HG03066 (cell line): ENCODE measurements around the gene CTNNBL1.

Experiments used
- ATAC-seq: cut with Tn5 transposase; IDR thresholded peaks from one replicate; pipeline ENCODE4 v1.9.1; 2021; ENCODE audit warnings: low read depth; ENCODE audit not compliant: unreplicated experiment

The CTNNBL1 gene

DNA sequence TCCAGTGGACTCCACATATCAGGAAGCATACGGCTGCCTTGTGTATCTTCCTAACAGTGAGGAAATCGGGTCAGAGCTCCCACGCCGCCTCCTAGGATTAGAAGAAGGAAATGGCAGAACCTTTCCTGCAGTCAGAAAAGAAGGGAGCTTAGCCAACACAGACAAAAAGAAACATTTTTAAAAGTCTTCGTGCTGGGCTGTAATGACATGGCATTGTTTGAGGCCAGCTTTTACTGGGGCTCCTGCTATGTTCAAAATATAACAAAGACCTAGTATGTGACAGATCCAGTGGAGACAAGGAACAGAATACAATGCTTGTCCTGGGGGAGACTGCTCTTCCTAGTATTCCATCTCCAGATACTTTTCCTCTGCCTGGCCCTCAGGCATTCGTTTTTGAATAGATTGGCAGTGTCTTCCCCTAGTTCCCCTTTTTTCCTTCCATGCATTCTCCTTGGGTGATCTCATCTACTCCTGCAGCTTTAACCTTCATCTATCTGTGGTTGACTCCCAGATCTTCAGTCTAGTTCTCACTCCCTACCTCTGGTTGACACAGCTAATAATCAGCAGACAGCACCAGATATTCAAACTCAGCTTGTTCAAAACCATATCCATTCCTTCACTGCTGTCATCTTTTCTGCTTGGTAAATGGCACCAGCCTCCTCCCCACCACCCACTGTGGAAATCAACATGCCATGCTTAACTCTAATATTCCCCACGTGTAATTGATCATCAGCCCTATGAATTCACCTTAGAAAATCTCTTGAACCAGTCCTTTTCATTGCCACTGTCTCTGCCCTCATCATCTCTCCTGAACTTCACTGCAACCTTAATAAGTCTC lies 114.6 kb downstream of the CTNNBL1 start:
- no peak for ATAC-seq

GRCh38 chr20:37810027-37810426 lies 116.2 kb downstream of the CTNNBL1 start:
- ATAC-seq, result no peak

GRCh38 chr20:37816003-37816402 lies 122.2 kb downstream of the CTNNBL1 start:
- ATAC-seq, result no peak

- ATAC-seq, result no peak
Observed at GRCh38 chr20:37816726-37817125, 122.9 kb downstream of the CTNNBL1 start.

DNA sequence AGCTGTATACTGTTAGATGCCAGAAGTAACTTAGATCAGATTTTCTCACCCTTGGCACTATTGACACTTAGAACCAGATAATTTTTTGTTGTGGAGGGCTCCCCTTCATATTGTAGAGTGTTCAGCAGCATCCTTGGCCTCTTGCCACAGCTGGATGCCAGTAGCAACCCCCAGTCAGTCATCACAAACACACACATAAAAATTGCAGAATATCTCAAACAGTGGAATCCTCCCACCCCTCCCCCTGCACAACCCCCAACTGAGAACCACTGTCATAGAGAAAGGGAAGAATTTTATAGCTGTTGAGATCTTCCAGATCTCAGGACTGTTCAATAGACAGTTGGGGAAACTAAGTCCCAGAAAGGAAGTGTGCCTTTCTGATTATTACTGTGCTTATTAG lies 127.9 kb downstream of the CTNNBL1 start:
- no peak for ATAC-seq

DNA sequence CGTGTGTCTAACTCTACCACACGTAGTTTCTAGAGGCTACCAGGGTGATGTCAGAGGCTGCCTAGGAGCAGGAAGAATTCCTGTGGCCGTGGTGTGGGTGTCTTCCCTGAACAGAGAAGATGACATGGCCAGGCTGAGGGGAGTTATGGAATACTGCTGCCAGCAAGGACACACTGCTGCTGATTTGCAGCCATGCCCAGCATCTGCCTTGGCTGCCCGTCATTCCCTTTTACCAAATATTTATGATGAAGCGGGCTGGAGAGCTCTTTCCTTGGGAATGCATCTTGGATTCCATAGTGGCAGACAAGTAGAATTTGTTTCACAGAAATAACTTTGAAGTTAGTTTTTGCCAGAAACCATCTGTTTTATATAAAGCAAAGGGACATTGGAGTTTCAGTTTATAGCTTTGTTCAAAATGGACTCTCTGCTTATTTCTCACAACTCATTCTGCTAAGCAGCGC lies 128.3 kb downstream of the CTNNBL1 start:
- ATAC-seq, result no peak

DNA sequence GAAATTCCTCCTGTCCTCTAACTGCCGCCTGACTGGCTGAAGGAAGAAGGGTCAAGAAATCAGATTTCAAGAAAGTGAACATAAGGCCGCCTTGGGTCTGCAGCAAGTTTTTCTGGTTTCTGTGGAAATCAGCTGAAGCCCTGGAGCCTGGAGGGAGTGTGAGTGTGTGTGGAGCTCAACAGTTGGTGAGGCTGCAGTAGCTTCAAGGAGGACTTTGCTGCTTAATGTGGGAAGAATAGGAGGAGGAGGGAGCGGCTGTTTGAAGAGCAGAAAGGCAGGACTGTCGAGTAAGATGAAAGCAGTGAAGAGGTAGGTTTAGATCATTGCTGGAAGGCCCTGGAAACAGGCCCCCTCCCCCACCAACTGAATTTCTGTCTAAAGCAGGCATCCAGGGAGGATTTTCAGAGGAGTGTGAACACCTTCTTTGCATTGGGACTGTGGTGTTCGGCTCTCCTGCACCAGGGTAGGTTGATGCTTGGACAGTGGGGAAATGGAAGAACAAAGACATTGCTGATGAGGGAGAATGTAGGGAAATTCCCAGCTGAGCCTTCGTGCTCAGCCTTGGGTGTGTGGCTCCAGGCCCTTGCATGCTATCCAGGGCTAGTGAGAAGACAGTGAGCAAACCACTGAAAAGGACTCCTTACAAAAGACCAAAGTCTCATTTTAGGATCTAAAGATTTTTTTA lies 129.6 kb downstream of the CTNNBL1 start:
- no peak for ATAC-seq

- ATAC-seq, result no peak
Observed at GRCh38 chr20:37827605-37828004, 133.8 kb downstream of the CTNNBL1 start.

DNA sequence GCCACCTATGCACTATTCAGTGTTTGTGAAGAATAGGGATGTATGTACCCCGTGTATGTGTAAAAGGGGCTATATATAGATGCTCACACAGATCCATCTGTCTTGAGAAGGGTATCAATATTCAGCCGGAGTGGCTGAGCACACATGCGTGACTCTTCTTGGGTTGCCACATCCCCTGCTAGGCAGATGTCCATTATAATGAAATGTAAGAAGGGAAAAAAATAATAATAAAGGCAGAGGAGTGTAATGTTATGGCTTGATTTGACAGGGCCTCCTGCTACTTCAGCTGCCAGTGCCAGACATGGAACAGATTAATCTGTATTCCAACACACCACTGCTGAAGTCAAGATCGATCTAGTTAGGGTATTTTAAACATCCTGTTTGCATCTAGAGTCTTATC lies 134.9 kb downstream of the CTNNBL1 start:
- ATAC-seq, result no peak

GRCh38 chr20:37829128-37829527 lies 135.3 kb downstream of the CTNNBL1 start:
- no peak for ATAC-seq

DNA sequence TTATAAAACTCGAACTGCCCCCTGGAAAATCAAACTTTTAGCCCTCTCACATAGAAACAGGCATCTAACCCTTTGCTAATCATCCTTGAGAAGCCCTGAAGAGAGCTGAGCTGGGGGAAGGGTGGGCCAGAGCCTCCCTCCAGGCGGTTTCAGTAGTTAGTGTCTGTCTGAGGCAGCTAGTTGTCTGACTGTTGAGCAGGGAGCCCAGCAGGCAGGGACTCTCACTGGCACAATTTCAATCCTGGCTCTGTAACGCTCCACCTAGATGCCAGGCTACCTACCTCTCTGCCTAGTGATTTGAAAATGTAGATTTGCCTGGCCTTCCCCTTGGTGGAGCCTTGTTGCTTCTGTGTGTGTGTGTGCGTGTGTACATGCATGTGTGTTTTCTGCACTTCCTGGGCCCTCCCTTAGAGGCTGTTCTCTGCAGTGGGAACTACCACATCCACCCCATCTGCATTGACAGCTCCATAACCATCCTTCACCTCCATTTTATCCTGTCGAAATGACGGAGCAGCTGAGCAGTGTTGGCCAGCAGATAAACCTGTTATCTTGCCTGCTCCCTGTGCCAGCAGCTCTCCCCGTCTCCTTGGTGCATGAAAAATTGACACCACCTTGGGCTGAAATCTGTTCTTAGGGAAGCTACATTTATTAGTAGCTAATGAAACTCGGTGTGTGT lies 139.5 kb downstream of the CTNNBL1 start:
- ATAC-seq, result no peak

- no peak for ATAC-seq
Observed at GRCh38 chr20:37836926-37837325, 143.1 kb downstream of the CTNNBL1 start.

- no peak for ATAC-seq
Observed at GRCh38 chr20:37837924-37838323, 144.1 kb downstream of the CTNNBL1 start.

- no peak for ATAC-seq
Observed at GRCh38 chr20:37838769-37839431, 145.1 kb downstream of the CTNNBL1 start.

DNA sequence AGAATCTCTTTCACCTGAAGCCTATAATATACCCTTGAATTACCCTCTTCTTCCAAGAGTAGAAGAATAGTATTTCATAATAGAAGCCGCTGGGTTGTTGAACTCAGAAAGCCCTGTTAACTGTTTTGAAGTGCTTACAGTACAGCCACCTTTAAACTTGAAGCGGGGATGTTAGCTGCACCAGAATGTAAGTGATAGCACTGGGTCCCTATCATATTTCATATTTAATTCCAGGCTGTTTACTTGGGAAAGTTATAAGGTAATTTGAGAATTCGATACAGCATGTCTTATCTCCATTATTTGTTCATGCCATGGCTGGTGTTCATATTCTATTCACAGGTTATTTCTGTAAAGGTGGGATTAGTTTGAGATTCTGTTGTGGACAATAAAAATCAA lies 145.6 kb downstream of the CTNNBL1 start:
- no peak for ATAC-seq

DNA sequence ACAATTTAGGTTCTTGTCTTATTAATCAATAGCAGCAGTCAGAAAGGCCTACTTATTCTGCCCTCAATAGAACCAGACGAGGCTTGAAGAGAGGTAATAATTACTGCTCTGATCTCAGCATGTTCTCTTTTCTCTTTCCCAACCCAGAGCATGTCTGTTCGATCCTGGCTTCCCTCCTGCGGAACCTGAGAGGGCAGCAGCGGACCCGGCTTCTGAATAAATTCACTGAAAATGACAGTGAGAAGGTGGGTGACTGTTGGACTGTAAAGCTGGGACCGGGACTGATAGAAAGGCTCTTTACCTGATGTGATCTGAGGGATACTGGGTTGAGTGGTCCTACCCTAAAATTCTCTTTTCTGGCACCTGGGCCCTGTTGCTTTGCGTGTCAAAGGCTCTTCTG lies 146.1 kb downstream of the CTNNBL1 start:
- ATAC-seq, result no peak

- ATAC-seq, result no peak
Observed at GRCh38 chr20:37841389-37841788, 147.6 kb downstream of the CTNNBL1 start.

GRCh38 chr20:37841971-37842370 lies 148.1 kb downstream of the CTNNBL1 start:
- ATAC-seq, result no peak

DNA sequence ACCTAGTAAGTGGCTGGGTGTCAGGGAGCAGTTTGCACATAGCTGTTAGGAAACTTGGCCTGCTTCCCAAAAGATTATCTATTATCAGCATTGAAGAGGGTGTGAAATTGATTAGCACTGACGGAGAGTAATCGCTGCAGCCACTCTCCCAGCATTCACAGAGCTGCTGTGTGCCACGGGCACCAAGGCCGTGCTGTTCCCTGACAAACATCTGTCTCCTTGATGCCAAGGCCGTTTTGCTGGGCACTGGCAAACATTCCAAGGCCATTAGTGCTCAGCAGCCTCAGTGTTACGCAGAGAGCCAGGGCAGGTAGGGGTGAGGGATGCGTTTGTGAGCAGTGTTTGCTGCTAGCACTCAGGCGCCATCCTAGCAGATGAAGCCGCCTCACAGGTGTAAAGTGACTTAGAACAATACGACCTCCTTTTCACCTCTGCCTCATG lies 151.4 kb downstream of the CTNNBL1 start:
- no peak for ATAC-seq

DNA sequence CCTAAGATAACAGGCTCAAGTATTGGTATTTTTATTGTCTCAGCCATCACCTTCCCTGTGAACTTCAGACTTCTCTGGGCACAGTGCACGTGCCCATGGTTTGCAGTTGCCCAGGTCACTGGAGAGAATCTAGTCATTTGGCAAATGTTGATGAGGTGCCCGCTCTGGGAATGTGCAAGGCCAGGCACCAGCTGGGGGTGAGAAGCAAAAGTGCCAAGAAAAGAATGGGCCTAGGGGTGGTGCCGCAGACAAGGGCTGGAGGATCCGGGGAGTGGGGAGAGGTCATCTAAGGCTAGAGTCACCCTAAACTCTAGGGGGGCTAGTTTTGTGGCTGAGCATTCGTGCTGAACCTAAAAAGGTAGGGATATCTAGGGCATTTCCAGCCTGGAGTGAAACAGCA lies 152.0 kb downstream of the CTNNBL1 start:
- ATAC-seq, result no peak

DNA sequence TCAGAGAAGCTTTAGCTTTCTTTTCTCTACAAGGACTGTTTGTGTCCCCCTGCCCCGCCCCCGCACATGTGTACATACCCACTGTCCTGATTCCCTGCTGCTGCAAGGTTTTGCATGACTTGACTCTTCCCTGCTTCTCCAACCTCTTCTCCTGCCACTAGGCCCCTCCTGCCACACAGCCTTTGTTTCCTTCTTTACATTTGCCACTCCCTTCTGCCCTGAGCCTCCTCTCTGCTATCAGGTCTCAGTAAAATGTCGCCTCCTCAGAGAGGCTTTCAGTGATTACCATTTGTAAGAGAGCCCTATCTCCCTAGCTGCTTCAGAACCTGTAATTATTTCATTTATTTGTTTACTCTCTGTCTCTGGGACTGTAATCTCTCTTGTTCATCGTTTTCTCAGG lies 152.7 kb downstream of the CTNNBL1 start:
- ATAC-seq, result no peak
